NCI-H128 (cell line): ENCODE results near the gene WT1.
"Not testable (repeated sequence)": the region's sequence is repeated elsewhere in the genome, so short reads cannot be mapped to it uniquely, and the experiment has no call there.

ENCODE experiments used
- DNase-seq: peaks from one replicate; lab custom pipeline; 2025; ENCODE audit not compliant: unreplicated experiment; lab: John Stamatoyannopoulos, UW

Gene WT1

GRCh38 chr11:32388871-32389770 lies 46.2 kb downstream of the WT1 start:
- no peak for DNase-seq

- DNase-seq, result no peak
Observed at GRCh38 chr11:32388365-32388764, 47.0 kb downstream of the WT1 start.

GRCh38 chr11:32387411-32387810 lies 47.9 kb downstream of the WT1 start:
- no peak for DNase-seq

GRCh38 chr11:32386770-32387377 lies 48.5 kb downstream of the WT1 start:
- DNase-seq, result no peak

- no peak for DNase-seq
Observed at GRCh38 chr11:32385998-32386397, 49.3 kb downstream of the WT1 start.

- no peak for DNase-seq
Observed at GRCh38 chr11:32382339-32383049, 52.8 kb downstream of the WT1 start.

- DNase-seq, result no peak
Observed at GRCh38 chr11:32381179-32381578, 54.2 kb downstream of the WT1 start.

GRCh38 chr11:32379719-32380118 lies 55.6 kb downstream of the WT1 start:
- DNase-seq, result no peak

GRCh38 chr11:32375826-32376225 lies 59.5 kb downstream of the WT1 start:
- DNase-seq, result no peak

GRCh38 chr11:32374261-32374711 lies 61.1 kb downstream of the WT1 start:
- DNase-seq, result no peak

GRCh38 chr11:32369987-32370386 lies 65.4 kb downstream of the WT1 start:
- DNase-seq, result not testable (repeated sequence)

GRCh38 chr11:32366666-32367065 lies 68.7 kb downstream of the WT1 start:
- DNase-seq, result no peak

GRCh38 chr11:32365192-32365591 lies 70.1 kb downstream of the WT1 start:
- no peak for DNase-seq

- DNase-seq, result no peak
Observed at GRCh38 chr11:32358729-32359128, 76.6 kb downstream of the WT1 start.

- DNase-seq, result no peak
Observed at GRCh38 chr11:32353884-32354283, 81.5 kb downstream of the WT1 start.

GRCh38 chr11:32348502-32348901 lies 86.8 kb downstream of the WT1 start:
- DNase-seq, result no peak

GRCh38 chr11:32344946-32345345 lies 90.4 kb downstream of the WT1 start:
- no peak for DNase-seq

GRCh38 chr11:32343325-32344008 lies 91.9 kb downstream of the WT1 start:
- no peak for DNase-seq

- DNase-seq, result no peak
Observed at GRCh38 chr11:32341620-32342613, 93.4 kb downstream of the WT1 start.

GRCh38 chr11:32340181-32340580 lies 95.2 kb downstream of the WT1 start:
- no peak for DNase-seq
